Measurements from ENCODE around the gene ARFGEF3.

DNA sequence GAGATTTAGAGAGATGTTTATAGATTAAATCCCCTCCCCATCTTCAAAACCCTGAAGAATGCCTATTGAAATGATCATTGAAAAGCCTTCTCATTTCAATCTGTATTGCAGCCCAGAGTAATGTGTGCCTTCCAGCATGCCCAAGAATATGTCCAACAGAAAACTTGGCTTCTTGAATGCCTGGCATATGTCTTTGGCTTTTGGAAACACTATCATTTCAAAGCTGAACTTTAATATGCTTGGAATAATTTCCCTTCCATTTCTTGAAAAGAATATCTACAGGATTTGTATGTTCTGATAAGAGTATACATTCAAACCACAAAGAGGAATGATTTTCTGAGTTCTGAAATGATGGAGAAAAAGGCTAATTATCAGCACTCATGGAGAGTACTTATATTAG, 68.5 kb downstream of the ARFGEF3 start:
- TF ChIP-seq HCFC1 (IDR thresholded peaks at IDR 0.05; ENCODE audit: low read length) (no peak), EZH2 (IDR thresholded peaks at IDR 0.05; ENCODE audit: borderline replicate concordance, control insufficient read depth, low read depth, low read length) (no peak), CHD1 (IDR thresholded peaks at IDR 0.05; ENCODE audit: low read depth, low read length) (no peak), POLR2A (IDR thresholded peaks at IDR 0.05; ENCODE audit: low read depth, low read length) (no peak), SP1 (IDR thresholded peaks at IDR 0.05; ENCODE audit: low read depth, low read length) (no peak), RB1 (IDR thresholded peaks at IDR 0.05; ENCODE audit: borderline replicate concordance) (no peak), NBN (IDR thresholded peaks at IDR 0.05) (no peak)
- TF ChIP-seq, protein P1, sequence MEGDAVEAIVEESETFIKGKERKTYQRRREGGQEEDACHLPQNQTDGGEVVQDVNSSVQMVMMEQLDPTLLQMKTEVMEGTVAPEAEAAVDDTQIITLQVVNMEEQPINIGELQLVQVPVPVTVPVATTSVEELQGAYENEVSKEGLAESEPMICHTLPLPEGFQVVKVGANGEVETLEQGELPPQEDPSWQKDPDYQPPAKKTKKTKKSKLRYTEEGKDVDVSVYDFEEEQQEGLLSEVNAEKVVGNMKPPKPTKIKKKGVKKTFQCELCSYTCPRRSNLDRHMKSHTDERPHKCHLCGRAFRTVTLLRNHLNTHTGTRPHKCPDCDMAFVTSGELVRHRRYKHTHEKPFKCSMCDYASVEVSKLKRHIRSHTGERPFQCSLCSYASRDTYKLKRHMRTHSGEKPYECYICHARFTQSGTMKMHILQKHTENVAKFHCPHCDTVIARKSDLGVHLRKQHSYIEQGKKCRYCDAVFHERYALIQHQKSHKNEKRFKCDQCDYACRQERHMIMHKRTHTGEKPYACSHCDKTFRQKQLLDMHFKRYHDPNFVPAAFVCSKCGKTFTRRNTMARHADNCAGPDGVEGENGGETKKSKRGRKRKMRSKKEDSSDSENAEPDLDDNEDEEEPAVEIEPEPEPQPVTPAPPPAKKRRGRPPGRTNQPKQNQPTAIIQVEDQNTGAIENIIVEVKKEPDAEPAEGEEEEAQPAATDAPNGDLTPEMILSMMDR (IDR thresholded peaks at IDR 0.05 in 2 of 3, conservative IDR thresholded peaks at IDR 0.05 in 1 of 3; ENCODE audit: control insufficient read depth in 2 of 3, extremely low read depth in 1 of 3, insufficient read depth in 1 of 3, low read depth in 3 of 3, low read length in 3 of 3): no peak
- TF ChIP-seq, protein P2, sequence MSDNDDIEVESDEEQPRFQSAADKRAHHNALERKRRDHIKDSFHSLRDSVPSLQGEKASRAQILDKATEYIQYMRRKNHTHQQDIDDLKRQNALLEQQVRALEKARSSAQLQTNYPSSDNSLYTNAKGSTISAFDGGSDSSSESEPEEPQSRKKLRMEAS (IDR thresholded peaks at IDR 0.05; ENCODE audit: low read depth, low read length): no peak
- TF ChIP-seq, protein P3, sequence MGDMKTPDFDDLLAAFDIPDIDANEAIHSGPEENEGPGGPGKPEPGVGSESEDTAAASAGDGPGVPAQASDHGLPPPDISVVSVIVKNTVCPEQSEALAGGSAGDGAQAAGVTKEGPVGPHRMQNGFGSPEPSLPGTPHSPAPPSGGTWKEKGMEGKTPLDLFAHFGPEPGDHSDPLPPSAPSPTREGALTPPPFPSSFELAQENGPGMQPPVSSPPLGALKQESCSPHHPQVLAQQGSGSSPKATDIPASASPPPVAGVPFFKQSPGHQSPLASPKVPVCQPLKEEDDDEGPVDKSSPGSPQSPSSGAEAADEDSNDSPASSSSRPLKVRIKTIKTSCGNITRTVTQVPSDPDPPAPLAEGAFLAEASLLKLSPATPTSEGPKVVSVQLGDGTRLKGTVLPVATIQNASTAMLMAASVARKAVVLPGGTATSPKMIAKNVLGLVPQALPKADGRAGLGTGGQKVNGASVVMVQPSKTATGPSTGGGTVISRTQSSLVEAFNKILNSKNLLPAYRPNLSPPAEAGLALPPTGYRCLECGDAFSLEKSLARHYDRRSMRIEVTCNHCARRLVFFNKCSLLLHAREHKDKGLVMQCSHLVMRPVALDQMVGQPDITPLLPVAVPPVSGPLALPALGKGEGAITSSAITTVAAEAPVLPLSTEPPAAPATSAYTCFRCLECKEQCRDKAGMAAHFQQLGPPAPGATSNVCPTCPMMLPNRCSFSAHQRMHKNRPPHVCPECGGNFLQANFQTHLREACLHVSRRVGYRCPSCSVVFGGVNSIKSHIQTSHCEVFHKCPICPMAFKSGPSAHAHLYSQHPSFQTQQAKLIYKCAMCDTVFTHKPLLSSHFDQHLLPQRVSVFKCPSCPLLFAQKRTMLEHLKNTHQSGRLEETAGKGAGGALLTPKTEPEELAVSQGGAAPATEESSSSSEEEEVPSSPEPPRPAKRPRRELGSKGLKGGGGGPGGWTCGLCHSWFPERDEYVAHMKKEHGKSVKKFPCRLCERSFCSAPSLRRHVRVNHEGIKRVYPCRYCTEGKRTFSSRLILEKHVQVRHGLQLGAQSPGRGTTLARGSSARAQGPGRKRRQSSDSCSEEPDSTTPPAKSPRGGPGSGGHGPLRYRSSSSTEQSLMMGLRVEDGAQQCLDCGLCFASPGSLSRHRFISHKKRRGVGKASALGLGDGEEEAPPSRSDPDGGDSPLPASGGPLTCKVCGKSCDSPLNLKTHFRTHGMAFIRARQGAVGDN (IDR thresholded peaks at IDR 0.05): no peak
- TF ChIP-seq, protein P4, sequence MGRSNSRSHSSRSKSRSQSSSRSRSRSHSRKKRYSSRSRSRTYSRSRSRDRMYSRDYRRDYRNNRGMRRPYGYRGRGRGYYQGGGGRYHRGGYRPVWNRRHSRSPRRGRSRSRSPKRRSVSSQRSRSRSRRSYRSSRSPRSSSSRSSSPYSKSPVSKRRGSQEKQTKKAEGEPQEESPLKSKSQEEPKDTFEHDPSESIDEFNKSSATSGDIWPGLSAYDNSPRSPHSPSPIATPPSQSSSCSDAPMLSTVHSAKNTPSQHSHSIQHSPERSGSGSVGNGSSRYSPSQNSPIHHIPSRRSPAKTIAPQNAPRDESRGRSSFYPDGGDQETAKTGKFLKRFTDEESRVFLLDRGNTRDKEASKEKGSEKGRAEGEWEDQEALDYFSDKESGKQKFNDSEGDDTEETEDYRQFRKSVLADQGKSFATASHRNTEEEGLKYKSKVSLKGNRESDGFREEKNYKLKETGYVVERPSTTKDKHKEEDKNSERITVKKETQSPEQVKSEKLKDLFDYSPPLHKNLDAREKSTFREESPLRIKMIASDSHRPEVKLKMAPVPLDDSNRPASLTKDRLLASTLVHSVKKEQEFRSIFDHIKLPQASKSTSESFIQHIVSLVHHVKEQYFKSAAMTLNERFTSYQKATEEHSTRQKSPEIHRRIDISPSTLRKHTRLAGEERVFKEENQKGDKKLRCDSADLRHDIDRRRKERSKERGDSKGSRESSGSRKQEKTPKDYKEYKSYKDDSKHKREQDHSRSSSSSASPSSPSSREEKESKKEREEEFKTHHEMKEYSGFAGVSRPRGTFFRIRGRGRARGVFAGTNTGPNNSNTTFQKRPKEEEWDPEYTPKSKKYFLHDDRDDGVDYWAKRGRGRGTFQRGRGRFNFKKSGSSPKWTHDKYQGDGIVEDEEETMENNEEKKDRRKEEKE (IDR thresholded peaks at IDR 0.05): no peak

All from GM12878 (cell line).